Measurements from ENCODE around the gene CHST7. TPM values are rescaled to one million over a fixed set of nuclear protein-coding genes. Genes with fewer than 3 reads are reported as not detected.
"Not testable (repeated sequence)": the region's sequence is repeated elsewhere in the genome, so short reads cannot be mapped to it uniquely, and the experiment has no call there.

The CHST7 gene
- total RNA-seq = 8.3 TPM
- long read RNA-seq, partial matches to known transcripts = 0 of 4 reads
- long read RNA-seq, other reads (novel, unspliced or antisense) = 0 of 4 reads

DNA sequence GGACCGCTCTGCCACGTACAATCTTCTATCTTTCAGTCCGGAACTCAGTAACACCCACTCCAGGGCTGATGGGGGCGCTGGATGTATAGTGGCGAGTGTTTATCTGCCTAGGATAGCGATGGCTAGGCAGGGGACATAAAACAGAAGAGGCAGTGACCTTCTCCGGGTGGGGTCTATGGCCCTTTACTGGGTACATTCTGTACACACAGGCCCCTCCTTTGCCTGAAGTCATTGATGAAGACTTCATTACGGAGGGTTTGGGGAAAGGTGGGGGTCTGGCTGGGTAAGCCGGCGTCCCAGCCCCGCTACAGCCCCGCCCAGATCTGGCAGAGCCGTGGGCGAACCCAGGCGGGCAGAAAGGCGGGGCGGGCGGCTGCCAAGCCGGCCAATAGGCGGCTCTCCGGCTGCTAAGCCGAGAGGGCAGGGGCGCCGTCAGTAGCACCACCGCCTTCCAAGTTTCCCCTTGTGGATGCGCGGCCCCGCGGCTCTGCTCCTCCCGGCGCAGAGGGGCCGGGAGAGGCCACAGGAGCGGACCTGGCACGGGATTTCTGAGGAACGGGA lies at the start of gene CHST7:
Gene CHST7 (plus strand): TSS at position 435 of the 561 bp plus-strand sequence. CDS start 167 bp downstream, outside the sequence.
- no peak for DNase-seq (ENCODE audit: low spot score)

GRCh38 chrX:46528640-46529039 lies 44.9 kb upstream of the CHST7 start:
- not testable (repeated sequence) for DNase-seq (ENCODE audit: low spot score)

GRCh38 chrX:46529740-46530403 lies 43.7 kb upstream of the CHST7 start:
- DNase-seq (ENCODE audit: low spot score) = peak; percentile 43

DNA sequence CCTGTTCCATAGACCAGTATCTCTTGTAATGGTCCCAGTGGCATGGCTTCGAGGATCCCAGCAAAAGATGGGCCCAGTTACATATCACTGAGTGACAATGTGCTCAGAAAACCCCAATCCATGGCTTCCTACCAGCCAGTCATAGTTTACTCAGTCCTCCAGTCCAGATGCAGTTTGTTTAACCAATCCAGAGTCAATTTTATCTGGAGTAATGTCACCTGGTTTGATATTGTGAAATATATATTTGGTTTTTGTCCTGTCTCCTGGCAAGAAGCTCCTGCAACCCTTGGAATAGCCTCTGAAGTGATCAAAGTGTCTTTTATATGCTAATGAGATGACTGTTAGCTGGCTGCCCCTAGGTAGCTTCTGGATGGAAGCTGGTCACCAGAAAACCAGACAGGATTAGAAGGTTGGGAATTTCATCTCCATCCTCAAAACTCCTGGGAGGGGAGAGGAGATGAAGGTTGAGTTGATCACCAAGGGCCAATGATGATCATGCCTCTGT lies 43.1 kb upstream of the CHST7 start:
- DNase-seq (ENCODE audit: low spot score) = not testable (repeated sequence)

- DNase-seq (ENCODE audit: low spot score) = no peak
These were observed 42.1 kb upstream of the CHST7 start for GRCh38 chrX:46531442-46531841.

- no peak for DNase-seq (ENCODE audit: low spot score)
These were observed 30.1 kb upstream of the CHST7 start for GRCh38 chrX:46543441-46543840.

DNA sequence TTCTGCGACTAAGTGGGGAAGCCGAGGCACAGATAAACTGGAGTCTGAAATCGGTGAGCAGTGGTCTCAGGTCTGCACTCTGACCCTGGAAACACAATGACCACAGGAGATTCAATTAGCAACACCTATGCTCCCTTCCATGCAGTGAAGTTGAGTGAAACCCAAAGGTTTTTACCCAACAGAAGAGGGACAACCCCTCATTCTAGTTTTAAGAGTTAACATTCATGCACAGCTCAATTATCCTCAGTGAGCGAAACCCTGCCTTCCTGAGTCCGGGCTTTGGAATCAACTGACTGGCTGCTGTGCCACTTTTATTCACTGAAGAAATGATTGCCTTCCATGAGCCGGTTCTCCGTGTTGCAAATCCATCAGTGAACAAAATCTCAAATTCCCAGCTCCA lies 29.0 kb upstream of the CHST7 start:
- not testable (repeated sequence) for DNase-seq (ENCODE audit: low spot score)

GRCh38 chrX:46545111-46546005 lies 28.2 kb upstream of the CHST7 start, which contains the start of gene ZNF674:
ZNF674 (minus strand) TSS chrX:46545421; CDS start chrX:46542087, 3,334 bp downstream.
- DNase-seq (ENCODE audit: low spot score) = peak; percentile 96

DNA sequence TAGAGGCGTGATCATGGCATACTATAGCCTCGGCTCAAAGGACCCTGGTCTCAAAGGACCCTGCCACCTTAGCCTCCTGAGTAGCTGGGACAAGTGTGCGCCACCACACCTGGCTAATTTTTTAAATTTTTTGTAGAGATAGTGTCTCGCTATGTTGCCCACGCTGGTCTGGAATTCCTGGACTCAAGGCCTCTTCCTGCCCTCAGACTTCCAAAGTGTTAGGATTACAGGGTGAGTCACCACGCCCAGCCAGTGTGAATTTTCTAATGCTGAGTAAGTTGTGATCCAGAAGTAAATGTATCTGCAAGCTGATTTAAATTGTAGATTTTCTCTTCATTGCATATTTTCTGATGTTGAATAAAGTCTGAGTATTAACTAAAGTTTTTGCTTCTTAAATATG lies 25.7 kb upstream of the CHST7 start:
- DNase-seq (ENCODE audit: low spot score) = no peak

GRCh38 chrX:46549914-46550313 lies 23.7 kb upstream of the CHST7 start:
- no peak for DNase-seq (ENCODE audit: low spot score)

DNA sequence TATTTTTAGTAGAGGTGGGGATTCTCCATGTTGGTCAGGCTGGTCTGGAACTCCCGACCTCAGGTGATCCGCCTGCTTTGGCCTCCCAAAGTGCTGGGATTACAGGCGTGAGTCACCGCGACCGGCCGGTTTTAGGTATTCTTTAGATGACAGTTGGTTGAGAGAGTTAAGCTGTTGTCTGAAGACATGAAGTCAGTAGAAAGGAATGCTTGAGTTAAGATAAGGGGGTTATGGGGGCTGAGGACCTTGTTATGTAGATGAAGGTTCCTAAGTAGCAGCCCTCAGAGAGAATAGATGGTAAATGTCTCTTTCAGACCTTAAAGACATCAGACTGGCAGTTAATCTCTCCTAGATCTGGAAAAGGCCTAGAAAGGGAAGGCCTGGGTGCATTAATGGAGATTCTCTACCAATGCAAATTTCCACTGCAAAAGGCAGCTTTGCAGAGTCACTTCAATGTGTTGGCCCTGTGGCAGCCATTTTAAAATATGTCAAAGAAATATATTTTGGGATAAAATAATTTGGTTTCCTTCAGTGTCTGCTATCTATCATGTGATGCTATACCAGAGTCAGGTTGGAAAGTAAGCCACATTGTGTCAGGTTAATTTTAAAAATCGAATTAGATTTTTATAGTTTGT lies 22.0 kb upstream of the CHST7 start:
- DNase-seq (ENCODE audit: low spot score) = no peak

- DNase-seq (ENCODE audit: low spot score) = no peak
These were observed 19.6 kb upstream of the CHST7 start for GRCh38 chrX:46553935-46554334.

DNA sequence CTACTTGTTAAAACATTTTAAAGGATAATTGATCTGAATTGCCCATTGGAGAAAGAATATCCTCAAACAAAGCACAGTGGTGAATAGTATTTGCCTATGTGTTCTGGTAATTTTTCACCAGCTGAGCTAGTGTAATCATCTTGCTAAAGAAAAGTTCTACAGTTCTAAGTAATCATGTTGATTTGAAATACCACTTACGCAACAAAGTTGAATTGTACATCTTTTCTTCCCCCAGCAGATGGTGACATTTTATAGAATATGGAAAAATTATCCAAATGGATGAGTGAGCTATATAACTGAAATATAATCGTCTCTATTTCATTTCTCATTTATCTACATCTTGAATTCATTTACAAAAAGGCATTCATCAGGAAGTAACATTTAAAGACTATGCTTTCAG lies 18.6 kb upstream of the CHST7 start:
- no peak for DNase-seq (ENCODE audit: low spot score)

DNA sequence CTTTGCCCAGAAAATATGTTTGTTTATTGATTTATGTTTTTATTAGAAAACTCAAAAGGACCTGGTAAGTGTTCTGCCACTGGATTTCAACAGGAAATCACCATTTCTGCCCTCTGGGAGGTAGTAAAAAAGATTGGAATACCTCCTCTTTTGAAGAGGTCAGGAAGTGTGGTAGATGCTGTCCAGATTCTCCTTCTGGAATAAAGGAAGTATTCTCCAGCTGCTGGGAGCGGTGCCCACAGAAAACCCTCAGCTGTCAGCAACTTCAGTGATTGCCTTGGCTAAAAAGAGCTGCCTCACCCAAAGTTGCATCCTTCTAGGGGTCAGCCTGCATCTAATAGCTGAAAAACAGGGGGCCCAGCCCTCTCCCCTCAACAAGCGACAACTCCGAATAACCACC lies 14.5 kb upstream of the CHST7 start:
- DNase-seq (ENCODE audit: low spot score) = no peak

- DNase-seq (ENCODE audit: low spot score) = no peak
These were observed 11.5 kb upstream of the CHST7 start for GRCh38 chrX:46561824-46562657.

GRCh38 chrX:46567388-46567787 lies 6.2 kb upstream of the CHST7 start:
- DNase-seq (ENCODE audit: low spot score) = no peak

- no peak for DNase-seq (ENCODE audit: low spot score)
These were observed 3.9 kb upstream of the CHST7 start for GRCh38 chrX:46569621-46570020.

- no peak for DNase-seq (ENCODE audit: low spot score)
These were observed 1.9 kb upstream of the CHST7 start for GRCh38 chrX:46571423-46572339.

GRCh38 chrX:46572340-46572936 lies 1.1 kb upstream of the CHST7 start:
- no peak for DNase-seq (ENCODE audit: low spot score)
